H1 (cell line): Measurements from ENCODE around the gene CDC123. TPM values are rescaled to one million over a fixed set of nuclear protein-coding genes. Genes with fewer than 3 reads are reported as not detected.
"Not testable (repeated sequence)": the region's sequence is repeated elsewhere in the genome, so short reads cannot be mapped to it uniquely, and the experiment has no call there.

ENCODE experiments used
- CTCF ChIA-PET: fragments of 300-600 bp; sonication (Branson Sonifier 250); formaldehyde crosslinking; loops from one replicate; lab custom pipeline; 2021; ENCODE audit not compliant: partially characterized antibody; lab: Charles Lee
- POLR2A ChIA-PET: fragments of 300-600 bp; sonication (Branson Sonifier 250); formaldehyde crosslinking; loops from one replicate; lab custom pipeline; 2021; ENCODE audit warnings: inconsistent platforms; ENCODE audit not compliant: partially characterized antibody; lab: Charles Lee
- DNase-seq, 2 experiments: peaks; one replicate each; pipeline versions ENCODE4 v3.0.0 to v3.0.0-alpha.2; 2010 to 2022; ENCODE audit warnings: low spot score in 2 of 2, low read depth in 1 of 2, mixed read lengths in 1 of 2
- FAIRE-seq: peaks from 2 replicates; lab custom pipeline; 2011; peaks lifted over from hg19 to GRCh38; lab: Jason Lieb, UNC
- H2AFZ ChIP-seq: 2 replicates; pipeline ENCODE4 v1.8.1; 2012; ENCODE audit warnings: low read length, inconsistent platforms
- H2AK5ac ChIP-seq: 2 replicates; pipeline ENCODE4 v1.6.1; 2013; ENCODE audit warnings: low read depth, low read length
- H2BK120ac ChIP-seq: replicated peaks from 2 replicates; pipeline ENCODE3; 2013; ENCODE audit warnings: low read depth, low read length, inconsistent platforms
- H2BK12ac ChIP-seq: 2 replicates; pipeline ENCODE4 v1.6.1; 2013; ENCODE audit warnings: low read depth, low read length
- H2BK15ac ChIP-seq: 2 replicates; pipeline ENCODE4 v1.6.1; 2013; ENCODE audit warnings: low read length
- H2BK20ac ChIP-seq: 2 replicates; pipeline ENCODE4 v1.6.1; 2013; ENCODE audit warnings: low read length
- H2BK5ac ChIP-seq: 2 replicates; pipeline ENCODE4 v1.6.1; 2013; ENCODE audit warnings: low read depth, low read length
- H3K14ac ChIP-seq: 2 replicates; pipeline ENCODE4 v1.6.1; 2013; ENCODE audit warnings: inconsistent platforms; ENCODE audit not compliant: insufficient read length
- H3K18ac ChIP-seq: 2 replicates; pipeline ENCODE4 v1.6.1; 2013; ENCODE audit warnings: low read length; ENCODE audit errors: extremely low read depth
- H3K23ac ChIP-seq: 2 replicates; pipeline ENCODE4 v1.6.1; 2013; ENCODE audit warnings: inconsistent platforms; ENCODE audit not compliant: insufficient read length
- H3K23me2 ChIP-seq: 2 replicates; pipeline ENCODE4 v1.6.1; 2013; ENCODE audit warnings: low read depth, low read length
- H3K27ac ChIP-seq: 2 replicates; pipeline ENCODE4 v1.6.1; 2011; ENCODE audit warnings: low read depth, low read length, inconsistent platforms
- H3K27me3 ChIP-seq, 4 experiments: replicated peaks in 1 of 4; 1 replicate in 1 of 4; 2 replicates in 3 of 4; pipeline versions ENCODE4 v1.6.1 to v1.8.1; 2011 to 2013; ENCODE audit warnings: low read length in 3 of 4, mild to moderate bottlenecking in 3 of 4, inconsistent platforms in 2 of 4, mixed read lengths in 2 of 4, moderate library complexity in 1 of 4; ENCODE audit not compliant: control insufficient read depth in 3 of 4, insufficient read depth in 3 of 4; ENCODE audit errors: extremely low read depth in 1 of 4
- H3K36me3 ChIP-seq, 4 experiments: 2 replicates each; pipeline versions ENCODE4 v1.6.1 to v1.8.1; 2011 to 2013; ENCODE audit warnings: mild to moderate bottlenecking in 4 of 4, low read length in 3 of 4, moderate library complexity in 2 of 4, control low read depth in 1 of 4, inconsistent platforms in 1 of 4; ENCODE audit not compliant: insufficient read depth in 4 of 4, control insufficient read depth in 2 of 4
- H3K4ac ChIP-seq: replicated peaks from 2 replicates; pipeline ENCODE3; 2013; ENCODE audit warnings: low read length, low read depth, mixed read lengths, inconsistent platforms; ENCODE audit not compliant: insufficient read length
- H3K4me1 ChIP-seq, 4 experiments: replicated peaks in 1 of 4; 1 replicate in 1 of 4; 2 replicates in 3 of 4; pipeline versions ENCODE4 v1.6.1 to v1.8.1; 2011 to 2013; ENCODE audit warnings: low read length in 3 of 4, inconsistent platforms in 2 of 4, mixed read lengths in 1 of 4; ENCODE audit not compliant: insufficient read depth in 4 of 4, control insufficient read depth in 3 of 4
- H3K4me2 ChIP-seq, 2 experiments: 2 replicates each; pipeline versions ENCODE4 v1.6.1 to v1.8.1; 2011 to 2013; ENCODE audit warnings: low read depth in 2 of 2, low read length in 2 of 2, control low read depth in 1 of 2, inconsistent platforms in 1 of 2, mild to moderate bottlenecking in 1 of 2; ENCODE audit not compliant: insufficient read depth in 1 of 2
- H3K4me3 ChIP-seq, 4 experiments: fragments of 200-600, 300-600 bp in 1 of 4; sonication (generic), shearing (Covaris generic), sonication (Bioruptor Twin) in 1 of 4; 2 replicates each; pipeline versions ENCODE4 v1.5.1 to v1.8.1; 2011 to 2016; ENCODE audit warnings: low read length in 4 of 4, low read depth in 3 of 4, control low read depth in 2 of 4, inconsistent platforms in 2 of 4, mild to moderate bottlenecking in 2 of 4, mixed read lengths in 1 of 4, moderate library complexity in 1 of 4; ENCODE audit not compliant: insufficient read depth in 2 of 4; ENCODE audit errors: extremely low read depth in 1 of 4
- H3K56ac ChIP-seq: replicated peaks from 2 replicates; pipeline ENCODE3; 2013; ENCODE audit warnings: low read depth, mild to moderate bottlenecking, mixed read lengths, low read length, inconsistent platforms; ENCODE audit not compliant: insufficient read length
- H3K79me1 ChIP-seq: 2 replicates; pipeline ENCODE4 v1.6.1; 2013; ENCODE audit warnings: low read depth, low read length, control low read depth
- H3K79me2 ChIP-seq, 2 experiments: 2 replicates each; pipeline versions ENCODE4 v1.6.1 to v1.8.1; 2012 to 2013; ENCODE audit warnings: low read length in 2 of 2, mild to moderate bottlenecking in 2 of 2, inconsistent platforms in 1 of 2; ENCODE audit not compliant: insufficient read depth in 2 of 2, control insufficient read depth in 1 of 2
- H3K9ac ChIP-seq, 4 experiments: replicated peaks in 1 of 4; 1 replicate in 1 of 4; 2 replicates in 3 of 4; pipeline versions ENCODE4 v1.6.1 to v1.8.1; 2011 to 2013; ENCODE audit warnings: low read depth in 3 of 4, low read length in 3 of 4, control low read depth in 2 of 4, mild to moderate bottlenecking in 2 of 4, moderate library complexity in 2 of 4, inconsistent platforms in 1 of 4; ENCODE audit errors: extremely low read depth in 1 of 4
- H3K9me3 ChIP-seq, 2 experiments: 2 replicates each; pipeline versions ENCODE4 v1.6.1 to v1.8.1; 2012 to 2013; ENCODE audit warnings: mild to moderate bottlenecking in 2 of 2, moderate library complexity in 2 of 2, control low read depth in 1 of 2, inconsistent platforms in 1 of 2, low read depth in 1 of 2, low read length in 1 of 2, mixed read lengths in 1 of 2; ENCODE audit not compliant: insufficient read depth in 2 of 2
- H4K20me1 ChIP-seq, 2 experiments: replicated peaks in 1 of 2; 2 replicates each; pipeline versions ENCODE3 to v1.8.1; 2011 to 2013; ENCODE audit warnings: inconsistent platforms in 2 of 2, low read length in 2 of 2, mild to moderate bottlenecking in 1 of 2; ENCODE audit not compliant: insufficient read depth in 2 of 2, control insufficient read depth in 1 of 2
- H4K5ac ChIP-seq: 2 replicates; pipeline ENCODE4 v1.6.1; 2013; ENCODE audit warnings: low read length, low read depth, mixed read lengths, inconsistent platforms; ENCODE audit not compliant: insufficient read length
- H4K8ac ChIP-seq: 2 replicates; pipeline ENCODE4 v1.8.0; 2013; ENCODE audit warnings: mild to moderate bottlenecking, moderate library complexity, low read length, inconsistent platforms; ENCODE audit not compliant: insufficient read depth; ENCODE audit errors: extremely low read depth
- H4K91ac ChIP-seq: replicated peaks from 2 replicates; pipeline ENCODE3; 2013; ENCODE audit warnings: low read length, mixed read lengths, inconsistent platforms; ENCODE audit not compliant: insufficient read length
- POLR2AphosphoS5 ChIP-seq: IDR thresholded peaks from 2 replicates; pipeline ENCODE4 v1.6.1; 2011; ENCODE audit warnings: low read depth, low read length
- POU5F1 ChIP-seq: IDR thresholded peaks from 2 replicates; pipeline ENCODE4 v1.6.1; 2011; ENCODE audit warnings: low read depth, mild to moderate bottlenecking, low read length, moderate library complexity
- SP2 ChIP-seq: IDR thresholded peaks from 2 replicates; pipeline ENCODE4 v1.6.1; 2012; ENCODE audit warnings: mild to moderate bottlenecking, low read length, inconsistent platforms
- WGBS, 2 experiments: shearing (Covaris generic) in 1 of 2; methylation state at CpG; one replicate each; pipeline versions ENCODE4 v1.1.6 to v1.1.7; 2013 to 2015; ENCODE audit warnings: low lambda C conversion rate in 2 of 2, mixed read lengths in 2 of 2, inconsistent platforms in 1 of 2, low coverage in 1 of 2, missing lambda C conversion rate in 1 of 2; ENCODE audit not compliant: insufficient replicate concordance in 2 of 2, insufficient coverage in 1 of 2, insufficient read length in 1 of 2; ENCODE audit errors: extremely low coverage in 1 of 2, missing lambda C conversion rate in 1 of 2; 5-methylcytosine and 5-hydroxymethylcytosine counted together
- polyA plus RNA-seq, 7 experiments: library from polyadenylated mRNA; depleted of rRNA in 3 of 7; stranded (reverse) in 5 of 7; unstranded in 2 of 7; fragments of >200 nt in 5 of 7; fragments of 200-250 nt in 2 of 7; gene quantifications; 1 replicate in 5 of 7; 2 replicates in 1 of 7; 4 replicates in 1 of 7; pipeline versions ENCODE4 v1.2.1 to v1.2.3, GENCODE V29; 2011 to 2013; ENCODE audit warnings: missing spikeins in 2 of 7, mixed read lengths in 2 of 7
- total RNA-seq: library from RNA; stranded (reverse); fragmentation: NEBNext Ultra II Directional; extraction: Animal tissue kit (Norgen Biotek cat#: 25700); gene quantifications from 2 replicates; pipeline ENCODE4 v1.2.1, GENCODE V29; 2021
- TF ChIP-seq, protein P1 (sequence below), 3 experiments: IDR thresholded peaks; 1 replicate in 2 of 3; 2 replicates in 1 of 3; pipeline versions ENCODE4 v1.5.1 to v1.6.1; 2011; ENCODE audit warnings: low read length in 3 of 3, mild to moderate bottlenecking in 3 of 3, inconsistent platforms in 2 of 3, low read depth in 1 of 3, moderate library complexity in 1 of 3; ENCODE audit not compliant: insufficient read depth in 1 of 3; ENCODE audit errors: control extremely low read depth in 1 of 3

CDC123 gene
- total and polyA plus RNA-seq, 2 of the 8 experiments (the other 6 are each of a cell fraction or from before 2014, with no cell fraction given), result 115 to 202 TPM

DNA sequence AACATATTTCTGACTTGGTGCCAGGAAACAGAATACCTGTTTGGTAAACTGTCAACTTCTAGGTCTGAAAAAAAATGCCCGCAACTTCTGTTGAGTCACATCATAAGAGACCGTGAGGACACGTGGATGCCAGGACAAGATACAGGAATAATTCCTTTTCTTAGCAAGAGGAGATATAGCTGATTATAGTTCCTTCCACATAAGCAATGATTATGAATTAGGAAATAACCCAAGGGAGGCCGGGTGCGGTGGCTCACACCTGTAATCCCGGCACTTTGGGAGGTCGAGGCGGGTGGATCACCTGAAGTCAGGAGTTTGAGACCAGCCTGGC, 75.2 kb downstream of the CDC123 start (continued):
- TF ChIP-seq, protein P1, sequence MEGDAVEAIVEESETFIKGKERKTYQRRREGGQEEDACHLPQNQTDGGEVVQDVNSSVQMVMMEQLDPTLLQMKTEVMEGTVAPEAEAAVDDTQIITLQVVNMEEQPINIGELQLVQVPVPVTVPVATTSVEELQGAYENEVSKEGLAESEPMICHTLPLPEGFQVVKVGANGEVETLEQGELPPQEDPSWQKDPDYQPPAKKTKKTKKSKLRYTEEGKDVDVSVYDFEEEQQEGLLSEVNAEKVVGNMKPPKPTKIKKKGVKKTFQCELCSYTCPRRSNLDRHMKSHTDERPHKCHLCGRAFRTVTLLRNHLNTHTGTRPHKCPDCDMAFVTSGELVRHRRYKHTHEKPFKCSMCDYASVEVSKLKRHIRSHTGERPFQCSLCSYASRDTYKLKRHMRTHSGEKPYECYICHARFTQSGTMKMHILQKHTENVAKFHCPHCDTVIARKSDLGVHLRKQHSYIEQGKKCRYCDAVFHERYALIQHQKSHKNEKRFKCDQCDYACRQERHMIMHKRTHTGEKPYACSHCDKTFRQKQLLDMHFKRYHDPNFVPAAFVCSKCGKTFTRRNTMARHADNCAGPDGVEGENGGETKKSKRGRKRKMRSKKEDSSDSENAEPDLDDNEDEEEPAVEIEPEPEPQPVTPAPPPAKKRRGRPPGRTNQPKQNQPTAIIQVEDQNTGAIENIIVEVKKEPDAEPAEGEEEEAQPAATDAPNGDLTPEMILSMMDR (IDR thresholded peaks at IDR 0.05; ENCODE audit: control extremely low read depth in 1 of 3, insufficient read depth in 1 of 3, low read depth in 1 of 3, low read length in 3 of 3), result no peak
- TF ChIP-seq SP2 (no peak), POLR2AphosphoS5 (no peak), POU5F1 (no peak)

DNA sequence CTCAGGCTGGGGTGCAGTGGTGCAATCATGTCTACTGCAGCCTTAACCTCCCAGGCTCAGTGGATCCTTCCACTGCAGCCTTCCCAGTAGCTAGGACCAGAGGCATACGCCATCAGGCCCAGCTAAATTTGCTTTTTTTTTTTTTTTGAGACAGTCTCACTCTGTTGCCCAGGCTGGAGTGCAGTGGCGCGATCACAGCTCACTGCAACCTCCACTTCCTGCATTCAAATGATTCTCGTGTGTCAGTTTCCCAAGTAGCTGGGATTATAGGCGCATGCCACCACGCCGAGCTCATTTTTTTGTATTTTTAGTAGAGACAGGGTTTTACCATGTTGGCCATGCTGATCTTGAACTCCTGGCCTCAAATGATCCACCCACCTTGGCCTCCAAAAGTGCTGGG, 81.9 kb downstream of the CDC123 start:
- not testable (repeated sequence) for H3K4ac ChIP-seq, H3K27ac ChIP-seq, H4K91ac ChIP-seq, H2BK12ac ChIP-seq, H3K79me1 ChIP-seq, H3K4me2 ChIP-seq, H3K4me1 ChIP-seq, H2AFZ ChIP-seq, H3K4me3 ChIP-seq, H2BK20ac ChIP-seq, H3K27me3 ChIP-seq, H3K36me3 ChIP-seq, H3K9me3 ChIP-seq, H3K23me2 ChIP-seq, H4K8ac ChIP-seq, H3K79me2 ChIP-seq, H4K5ac ChIP-seq, H4K20me1 ChIP-seq, H3K14ac ChIP-seq, H2BK15ac ChIP-seq, H2BK120ac ChIP-seq, H3K9ac ChIP-seq, H3K23ac ChIP-seq, H3K18ac ChIP-seq, H2AK5ac ChIP-seq, DNase-seq, H3K56ac ChIP-seq, H2BK5ac ChIP-seq, FAIRE-seq
- 85% methylated on average over 7 of the region's 7 CpGs; no CpG with 5 or more reads in 1 of the 2 experiments for WGBS, 2 experiments
- CTCF ChIA-PET, result interaction anchor here (0.6 to 0.9 kb wide), 2 partner anchors 72 to 365 kb away, joined by 4 read pairs; partner anchors contain the start of gene CAMK1D
- POLR2A ChIA-PET, result interaction anchor here (0.6 kb wide), 1 partner anchor 86 kb away, joined by 4 read pairs; no protein-coding TSS in a partner anchor
